H1 (cell line): Measurements from ENCODE around the gene CLIP4. TPM values are rescaled to one million over a fixed set of nuclear protein-coding genes. Genes with fewer than 3 reads are reported as not detected.
A peak's percentile ranks its signal among the peaks of the same experiment; 100 is the strongest.

Experiments used
- BCL11A ChIP-seq, 2 experiments: IDR thresholded peaks; one replicate each; pipeline ENCODE4 v1.6.1; 2011; ENCODE audit warnings: low read depth in 2 of 2, low read length in 2 of 2, mild to moderate bottlenecking in 2 of 2
- CREB1 ChIP-seq: IDR thresholded peaks from 2 replicates; pipeline ENCODE4 v1.6.1; 2012; ENCODE audit warnings: inconsistent platforms
- CTBP2 ChIP-seq: IDR thresholded peaks from 2 replicates; pipeline ENCODE4 v1.7.0; 2011; ENCODE audit warnings: borderline replicate concordance, mild to moderate bottlenecking, moderate library complexity, mixed read lengths, low read length; ENCODE audit not compliant: insufficient read depth, insufficient read length
- EZH2 ChIP-seq: fragments of 200-600 bp; sonication (generic); IDR thresholded peaks from 2 replicates; pipeline ENCODE4 v1.7.1; 2012; ENCODE audit warnings: low read depth, mild to moderate bottlenecking, moderate library complexity, low read length, inconsistent platforms; ENCODE audit not compliant: severe bottlenecking
- SP1 ChIP-seq: IDR thresholded peaks from 2 replicates; pipeline ENCODE4 v1.6.1; 2011; ENCODE audit warnings: low read depth, low read length
- SUZ12 ChIP-seq: fragments of 200-600 bp; sonication (generic); IDR thresholded peaks from 2 replicates; pipeline ENCODE4 v1.6.1; 2012; ENCODE audit warnings: mild to moderate bottlenecking, inconsistent platforms, low read length, moderate library complexity, mixed read lengths
- polyA plus RNA-seq, 7 experiments: library from polyadenylated mRNA; depleted of rRNA in 3 of 7; stranded (reverse) in 5 of 7; unstranded in 2 of 7; fragments of >200 nt in 5 of 7; fragments of 200-250 nt in 2 of 7; gene quantifications; 1 replicate in 5 of 7; 2 replicates in 1 of 7; 4 replicates in 1 of 7; pipeline versions ENCODE4 v1.2.1 to v1.2.3, GENCODE V29; 2011 to 2013; ENCODE audit warnings: missing spikeins in 2 of 7, mixed read lengths in 2 of 7
- total RNA-seq: library from RNA; stranded (reverse); fragmentation: NEBNext Ultra II Directional; extraction: Animal tissue kit (Norgen Biotek cat#: 25700); gene quantifications from 2 replicates; pipeline ENCODE4 v1.2.1, GENCODE V29; 2021
- TF ChIP-seq, protein P1 (sequence below): IDR thresholded peaks from 2 replicates; pipeline ENCODE4 v1.6.1; 2012; ENCODE audit warnings: inconsistent platforms

Gene CLIP4
- total and polyA plus RNA-seq, 2 of the 8 experiments (the other 6 are each of a cell fraction or from before 2014, with no cell fraction given) = 0.08 to 0.09 TPM

GRCh38 chr2:29115797-29116781 lies 874 bp downstream of the CLIP4 start (continued):
- TF ChIP-seq CTBP2 (no peak), EZH2 (peak; percentile 82), SP1 (no peak), BCL11A (IDR thresholded peaks at IDR 0.05; ENCODE audit: low read depth in 2 of 2, low read length in 2 of 2) (no peak), SUZ12 (peak; percentile 78), CREB1 (no peak)
- TF ChIP-seq, protein P1, sequence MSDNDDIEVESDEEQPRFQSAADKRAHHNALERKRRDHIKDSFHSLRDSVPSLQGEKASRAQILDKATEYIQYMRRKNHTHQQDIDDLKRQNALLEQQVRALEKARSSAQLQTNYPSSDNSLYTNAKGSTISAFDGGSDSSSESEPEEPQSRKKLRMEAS = 0 out of 2 replicates have a peak, but pooled peaks have one; percentile 21
